Smooth muscle cell (in vitro differentiated cells): ENCODE data around the gene RND1. TPM values are rescaled to one million over a fixed set of nuclear protein-coding genes. Genes with fewer than 3 reads are reported as not detected.
A peak's percentile ranks its signal among the peaks of the same experiment; 100 is the strongest.
"Not testable (repeated sequence)": the region's sequence is repeated elsewhere in the genome, so short reads cannot be mapped to it uniquely, and the experiment has no call there.

Experiments
- DNase-seq: peaks from one replicate; lab custom pipeline; 2025; ENCODE audit not compliant: unreplicated experiment; lab: John Stamatoyannopoulos, UW
- H2AFZ ChIP-seq: fragments of 200-600 bp; sonication (generic); 2 replicates; pipeline ENCODE4 v1.6.0; 2016; ENCODE audit warnings: antibody characterized with exemption, low read depth, mild to moderate bottlenecking
- H3F3A ChIP-seq: fragments of 200-600 bp; sonication (generic); 2 replicates; pipeline ENCODE4 v1.6.0; 2017; ENCODE audit warnings: antibody characterized with exemption, low read depth
- H3K27ac ChIP-seq: fragments of 200-600 bp; sonication (generic); 2 replicates; pipeline ENCODE4 v1.5.1; 2016; ENCODE audit warnings: low read depth, mild to moderate bottlenecking
- H3K27me3 ChIP-seq: fragments of 200-600 bp; sonication (generic); 2 replicates; pipeline ENCODE4 v1.6.1; 2016; ENCODE audit warnings: low read depth, mild to moderate bottlenecking
- H3K36me3 ChIP-seq: fragments of 200-600 bp; sonication (generic); 2 replicates; pipeline ENCODE4 v1.5.1; 2016; ENCODE audit warnings: low read depth
- H3K4me1 ChIP-seq: fragments of 200-600 bp; sonication (generic); 2 replicates; pipeline ENCODE4 v1.5.1; 2016; ENCODE audit warnings: low read depth
- H3K4me2 ChIP-seq: fragments of 200-600 bp; sonication (generic); 2 replicates; pipeline ENCODE4 v1.6.0; 2016; ENCODE audit warnings: mild to moderate bottlenecking
- H3K4me3 ChIP-seq: fragments of 200-600 bp; sonication (generic); 2 replicates; pipeline ENCODE4 v1.5.1; 2016; ENCODE audit warnings: mild to moderate bottlenecking
- H3K79me2 ChIP-seq: fragments of 200-600 bp; sonication (generic); 2 replicates; pipeline ENCODE4 v1.6.0; 2016; ENCODE audit warnings: low read depth, mild to moderate bottlenecking
- H3K9ac ChIP-seq: fragments of 200-600 bp; sonication (generic); 2 replicates; pipeline ENCODE4 v1.6.0; 2016; ENCODE audit warnings: low read depth
- H3K9me3 ChIP-seq: fragments of 200-600 bp; sonication (generic); replicated peaks from 2 replicates; pipeline ENCODE4 v1.5.1; 2016; ENCODE audit warnings: low read depth
- H4K20me1 ChIP-seq: fragments of 200-600 bp; sonication (generic); 2 replicates; pipeline ENCODE4 v1.6.0; 2016; ENCODE audit warnings: low read depth
- CTCF ChIP-seq: fragments of 200-600 bp; sonication (generic); IDR thresholded peaks from 2 replicates; pipeline ENCODE4 v1.5.1; 2017; ENCODE audit warnings: borderline replicate concordance, mild to moderate bottlenecking, antibody characterized with exemption; ENCODE audit not compliant: insufficient read depth, poor library complexity, severe bottlenecking
- WGBS: methylation state at CpG from one replicate; pipeline ENCODE4 v1.1.7; 2016; ENCODE audit warnings: low lambda C conversion rate; 5-methylcytosine and 5-hydroxymethylcytosine counted together
- polyA plus RNA-seq: library from polyadenylated mRNA; unstranded; fragments of >200 nt; fragmentation: Nextera tagmentation; extraction: Ambion mirVana; gene quantifications from 2 replicates; pipeline ENCODE4 v1.2.1, GENCODE V29; 2016
- total RNA-seq: library from RNA; depleted of rRNA; stranded (reverse); fragments of >200 nt; gene quantifications from 2 replicates; pipeline ENCODE4 v1.2.3, GENCODE V29; 2014

RND1 gene
- total and polyA plus RNA-seq, 2 experiments from 2014 or later, result 0.13 to 0.50 TPM

GRCh38 chr12:48856379-48856778 lies 9.3 kb downstream of the RND1 start:
- Histone ChIP-seq H2AFZ (no peak overlapping the region), H3K4me1 (peaks cover 7% of the 10 kb centered on the region), H3K9ac (no peak overlapping the region), H3K27me3 (no peaks in the 10 kb centered on the region), H3F3A (no peaks in the 10 kb centered on the region), H3K79me2 (peaks cover 6% of the 10 kb centered on the region), H4K20me1 (no peaks in the 10 kb centered on the region), H3K36me3 (no peaks in the 10 kb centered on the region), H3K4me2 (no peak overlapping the region), H3K27ac (no peak overlapping the region), H3K9me3 (no peaks in the 10 kb centered on the region), H3K4me3 (no peak overlapping the region)
- 68% methylated on average over 2 of the region's 2 CpGs for WGBS
- no peak for DNase-seq
- no peak for TF ChIP-seq CTCF

DNA sequence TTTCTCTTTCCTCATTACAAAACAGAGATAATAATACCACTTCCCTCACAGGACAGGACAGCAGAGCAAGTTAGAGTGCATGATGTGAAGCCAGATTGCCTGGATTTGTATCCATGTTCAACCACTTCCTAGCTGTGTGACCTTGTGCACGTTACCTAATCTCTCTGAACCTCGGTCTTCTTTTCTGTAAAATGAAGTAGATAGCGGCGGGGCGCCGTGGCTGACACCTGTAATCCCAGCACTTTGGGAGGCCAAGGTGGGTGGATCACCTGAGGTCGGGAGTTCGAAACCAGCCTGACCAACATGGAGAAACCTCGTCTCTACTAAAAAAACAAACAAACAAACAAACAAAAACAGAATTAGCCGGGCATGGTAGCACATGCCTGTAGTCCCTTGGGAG lies 10.7 kb downstream of the RND1 start:
- not testable (repeated sequence) for DNase-seq, H3K27ac ChIP-seq, H3K27me3 ChIP-seq, H3K9ac ChIP-seq, H3K4me2 ChIP-seq, H4K20me1 ChIP-seq, H3K36me3 ChIP-seq, H3K9me3 ChIP-seq, H3F3A ChIP-seq, H2AFZ ChIP-seq, H3K4me3 ChIP-seq
- WGBS, result 94% methylated on average over 10 of the region's 10 CpGs
- Histone ChIP-seq H3K4me1 (peaks cover 15% of the 10 kb centered on the region), H3K79me2 (peaks cover 19% of the 10 kb centered on the region)

GRCh38 chr12:48854488-48854887 lies 11.2 kb downstream of the RND1 start:
- Histone ChIP-seq H3K4me3 (no peak overlapping the region), H3K9me3 (no peaks in the 10 kb centered on the region), H3K27ac (no peak overlapping the region), H2AFZ (no peak overlapping the region), H3K4me1 (peaks cover 15% of the 10 kb centered on the region), H3K36me3 (no peaks in the 10 kb centered on the region), H3K27me3 (no peaks in the 10 kb centered on the region), H4K20me1 (peaks cover 3% of the 10 kb centered on the region), H3K9ac (no peak overlapping the region), H3K4me2 (no peak overlapping the region), H3K79me2 (peaks cover 23% of the 10 kb centered on the region), H3F3A (no peaks in the 10 kb centered on the region)
- no peak for TF ChIP-seq CTCF
- DNase-seq, result no peak
- WGBS, result 92% methylated on average over 4 of the region's 4 CpGs

DNA sequence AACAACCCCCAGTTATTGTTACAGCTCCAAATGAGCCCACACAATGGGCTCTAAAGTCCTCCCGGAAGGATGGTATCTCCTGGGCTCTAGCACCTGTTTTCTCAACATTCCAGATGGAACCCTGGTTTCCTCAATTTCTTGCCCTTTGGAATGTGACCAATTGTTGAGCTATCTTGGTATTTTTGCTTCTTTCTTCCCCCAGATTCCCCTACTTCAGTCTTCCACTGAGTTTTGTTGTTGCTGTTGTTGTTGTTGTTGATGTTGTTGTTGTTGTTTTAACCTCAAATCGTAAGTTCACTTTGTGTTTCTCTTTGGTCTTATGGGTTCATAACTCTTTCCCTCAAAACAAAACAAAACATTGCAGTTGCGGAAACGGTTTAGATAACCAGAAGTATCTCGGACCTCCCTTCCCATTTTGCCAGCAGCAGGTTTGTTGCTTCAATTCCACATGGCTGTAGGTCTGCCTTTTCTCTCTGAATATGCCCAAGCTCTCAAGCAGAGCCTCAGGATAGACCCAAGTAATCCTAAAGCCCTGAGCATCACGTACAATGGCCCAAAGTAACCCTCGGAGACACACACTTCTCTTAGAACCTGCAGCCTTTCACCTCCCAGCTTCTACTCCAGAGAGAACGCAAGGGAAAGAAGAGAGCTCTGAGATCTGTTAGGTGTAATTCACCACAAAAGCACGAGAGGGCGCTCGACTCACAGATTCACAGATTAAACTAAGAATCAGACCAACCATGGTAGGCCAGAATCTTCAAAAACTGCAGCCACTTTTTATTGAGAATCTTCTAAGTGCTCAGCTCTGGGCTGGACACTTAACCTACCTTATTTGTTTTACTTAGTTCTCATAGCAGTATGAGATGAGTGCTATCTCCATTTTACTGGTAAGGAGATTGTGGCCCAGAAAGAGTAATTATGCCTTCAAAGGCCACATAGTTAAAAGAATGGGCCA lies 12.7 kb downstream of the RND1 start:
- DNase-seq, result peak; percentile 55
- TF ChIP-seq CTCF, result peak; percentile 85
- no peaks in the 10 kb centered on the region for H3K36me3 ChIP-seq
- H3K4me3 ChIP-seq, result peak overlapping the region; percentile 87
- H3K9me3 ChIP-seq, result no peaks in the 10 kb centered on the region
- H3K4me2 ChIP-seq, result peak overlapping the region; percentile 98
- peaks cover 3% of the 10 kb centered on the region for H4K20me1 ChIP-seq
- no peak overlapping the region for H3K9ac ChIP-seq
- WGBS, result 24% methylated on average over 11 of the region's 11 CpGs
- peak overlapping the region; percentile 43 for H3K27ac ChIP-seq
- peaks cover 15% of the 10 kb centered on the region for H3K4me1 ChIP-seq
- H3F3A ChIP-seq, result no peaks in the 10 kb centered on the region
- H3K27me3 ChIP-seq, result no peaks in the 10 kb centered on the region
- H3K79me2 ChIP-seq, result peaks cover 38% of the 10 kb centered on the region
- peak overlapping the region; percentile 86 for H2AFZ ChIP-seq
